B cell (primary cell): Measurements from ENCODE around the gene SKIC8. TPM values are rescaled to one million over a fixed set of nuclear protein-coding genes. Genes with fewer than 3 reads are reported as not detected.

Source experiments
- ATAC-seq: fragments of 200-7000 bp; cut with Tn5 transposase; one replicate; pipeline ENCODE4 v1.10.0; 2021; ENCODE audit warnings: low read depth, mild to moderate bottlenecking, moderate number of reproducible peaks, moderate library complexity
- CTCF ChIA-PET: fragments of 350-600 bp; sonication (Branson Sonifier 250); formaldehyde crosslinking; loops from one replicate; lab custom pipeline; 2021; ENCODE audit warnings: antibody characterized with exemption, inconsistent platforms; lab: Charles Lee
- POLR2A ChIA-PET: fragments of 350-600 bp; sonication (Branson Sonifier 250); formaldehyde crosslinking; loops from one replicate; lab custom pipeline; 2021; ENCODE audit warnings: antibody characterized with exemption; lab: Charles Lee
- DNase-seq: peaks from one replicate; pipeline ENCODE4 v3.0.0; 2013
- H2AFZ ChIP-seq: 2 replicates; pipeline ENCODE4 v1.6.1; 2012; ENCODE audit warnings: mild to moderate bottlenecking, low read depth, low read length; ENCODE audit not compliant: insufficient read depth, poor library complexity, severe bottlenecking
- H3K27ac ChIP-seq, 2 donors: 1 replicate in 1 of 2; 2 replicates in 1 of 2; pipeline ENCODE4 v1.5.1; 2012 to 2013; ENCODE audit warnings: low read length in 2 of 2, mild to moderate bottlenecking in 2 of 2, moderate library complexity in 1 of 2
- H3K27me3 ChIP-seq, 4 experiments: fragments of 200-600 bp in 1 of 4; sonication (generic) in 1 of 4; replicated peaks in 1 of 4; 1 replicate in 2 of 4; 2 replicates in 2 of 4; pipeline versions ENCODE4 v1.6.1 to v1.7.0; 2013 to 2016; ENCODE audit warnings: low read length in 3 of 4, mild to moderate bottlenecking in 2 of 4, mixed read lengths in 1 of 4, moderate library complexity in 1 of 4; ENCODE audit not compliant: insufficient read depth in 4 of 4, control insufficient read depth in 3 of 4; ENCODE audit errors: control extremely low read depth in 1 of 4
- H3K36me3 ChIP-seq, 2 experiments: replicated peaks in 1 of 2; 1 replicate in 1 of 2; 2 replicates in 1 of 2; pipeline versions ENCODE4 v1.6.1 to v1.7.1; 2013; ENCODE audit warnings: low read length in 1 of 2; ENCODE audit not compliant: insufficient read depth in 2 of 2, control insufficient read depth in 1 of 2; ENCODE audit errors: control extremely low read depth in 1 of 2, extremely low read depth in 1 of 2
- H3K4me1 ChIP-seq, 2 donors: fragments of 200-600 bp in 1 of 2; sonication (generic) in 1 of 2; 1 replicate in 1 of 2; 2 replicates in 1 of 2; pipeline versions ENCODE4 v1.5.1 to v1.6.1; 2013 to 2017; ENCODE audit warnings: low read length in 2 of 2; ENCODE audit not compliant: control insufficient read depth in 2 of 2, insufficient read depth in 2 of 2
- H3K4me2 ChIP-seq: replicated peaks from 2 replicates; pipeline ENCODE3; 2012; ENCODE audit warnings: mild to moderate bottlenecking, low read depth, low read length; ENCODE audit not compliant: poor library complexity, severe bottlenecking
- H3K4me3 ChIP-seq, 5 experiments: fragments of 200-600 bp in 1 of 5; sonication (generic) in 1 of 5; 1 replicate in 3 of 5; 2 replicates in 2 of 5; pipeline versions ENCODE4 v1.5.1 to v1.7.0; 2011 to 2016; ENCODE audit warnings: low read length in 4 of 5, mild to moderate bottlenecking in 4 of 5, low read depth in 2 of 5, control low read depth in 1 of 5, moderate library complexity in 1 of 5; ENCODE audit not compliant: insufficient read depth in 1 of 5; ENCODE audit errors: control extremely low read depth in 1 of 5, extremely low read depth in 1 of 5
- H3K79me2 ChIP-seq: fragments of 200-600 bp; sonication (generic); one replicate; pipeline ENCODE4 v1.6.0; 2016; ENCODE audit warnings: low read length; ENCODE audit not compliant: control insufficient read depth, insufficient read depth
- H3K9ac ChIP-seq: fragments of 200-600 bp; sonication (generic); 2 replicates; pipeline ENCODE4 v1.6.1; 2017; ENCODE audit warnings: mild to moderate bottlenecking, low read length, moderate library complexity
- H3K9me3 ChIP-seq, 3 donors: one replicate each; pipeline versions ENCODE4 v1.6.1 to v1.7.1; 2013; ENCODE audit warnings: low read length in 2 of 3; ENCODE audit not compliant: control insufficient read depth in 2 of 3, insufficient read depth in 1 of 3; ENCODE audit errors: control extremely low read depth in 1 of 3
- H4K20me1 ChIP-seq: 2 replicates; pipeline ENCODE4 v1.6.0; 2012; ENCODE audit warnings: mild to moderate bottlenecking, low read length; ENCODE audit not compliant: insufficient read depth, control insufficient read depth, poor library complexity, severe bottlenecking
- H3K27ac Mint-ChIP-seq: one replicate; pipeline ENCODE4 v1.8.0; 2021; ENCODE audit warnings: mixed read lengths
- H3K27me3 Mint-ChIP-seq: one replicate; pipeline ENCODE4 v1.8.0; 2021; ENCODE audit warnings: mixed read lengths
- H3K4me1 Mint-ChIP-seq: one replicate; pipeline ENCODE4 v1.8.0; 2021; ENCODE audit warnings: mixed read lengths
- H3K4me3 Mint-ChIP-seq: one replicate; pipeline ENCODE4 v1.8.0; 2021; ENCODE audit warnings: mixed read lengths
- H3K9me3 Mint-ChIP-seq: one replicate; pipeline ENCODE4 v1.8.0; 2022; ENCODE audit warnings: mixed read lengths; ENCODE audit not compliant: insufficient read depth
- EZH2 ChIP-seq: IDR thresholded peaks from 2 replicates; pipeline ENCODE4 v1.6.1; 2012; ENCODE audit warnings: borderline replicate concordance, low read depth, mild to moderate bottlenecking, moderate library complexity, low read length; ENCODE audit not compliant: insufficient read depth, poor library complexity, severe bottlenecking
- WGBS: methylation state at CpG from one replicate; pipeline ENCODE4 v1.1.5; 2013; ENCODE audit warnings: missing lambda C conversion rate; ENCODE audit not compliant: insufficient coverage; 5-methylcytosine and 5-hydroxymethylcytosine counted together
- intact Hi-C: fragments of 100-400 bp; cut with micrococcal nuclease; formaldehyde crosslinking; loops from one replicate; pipeline ENCODE4 v1.10.0; 2022
- polyA plus RNA-seq: library from polyadenylated mRNA; depleted of rRNA; stranded (reverse); fragments of >200 nt; gene quantifications from 2 replicates; pipeline ENCODE4 v1.2.3, GENCODE V29; 2012
- total RNA-seq, 2 donors: library from RNA; stranded (reverse); fragments of 120-200 nt in 1 of 2; gene quantifications; 1 replicate in 1 of 2; 2 replicates in 1 of 2; pipeline versions ENCODE4 v1.2.3 to v1.2.4, GENCODE V29; 2013 to 2022
- TF ChIP-seq, protein P1 (sequence below): fragments of 200-600 bp; IDR thresholded peaks from one replicate; pipeline ENCODE4 v1.8.0; 2022; ENCODE audit warnings: antibody characterized with exemption, mild to moderate bottlenecking

SKIC8 gene
- total and polyA plus RNA-seq, 2 donors (not counting 1 experiment from before 2014, with no cell fraction given): 31.9 to 40.2 TPM

DNA sequence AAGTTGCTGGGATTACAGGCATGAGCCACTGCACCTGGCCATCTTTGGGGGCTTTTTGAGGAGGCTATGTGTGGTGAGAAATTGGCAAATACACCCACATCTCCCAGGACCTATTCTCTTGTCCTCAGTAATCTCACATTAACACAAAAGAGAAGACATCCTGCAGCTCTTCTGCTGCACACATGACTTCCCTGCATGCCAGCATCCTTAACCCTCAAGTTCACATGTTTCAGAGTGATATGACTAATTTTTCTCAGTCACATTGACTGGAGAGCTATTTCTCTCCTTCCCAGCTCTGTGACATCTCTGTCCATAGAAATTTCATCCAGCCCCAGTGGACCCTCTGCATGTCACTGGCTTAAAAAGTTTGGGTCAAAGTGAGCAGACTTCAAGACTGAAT lies 1.9 kb upstream of the SKIC8 start:
- no peak for TF ChIP-seq EZH2
- TF ChIP-seq, protein P1, sequence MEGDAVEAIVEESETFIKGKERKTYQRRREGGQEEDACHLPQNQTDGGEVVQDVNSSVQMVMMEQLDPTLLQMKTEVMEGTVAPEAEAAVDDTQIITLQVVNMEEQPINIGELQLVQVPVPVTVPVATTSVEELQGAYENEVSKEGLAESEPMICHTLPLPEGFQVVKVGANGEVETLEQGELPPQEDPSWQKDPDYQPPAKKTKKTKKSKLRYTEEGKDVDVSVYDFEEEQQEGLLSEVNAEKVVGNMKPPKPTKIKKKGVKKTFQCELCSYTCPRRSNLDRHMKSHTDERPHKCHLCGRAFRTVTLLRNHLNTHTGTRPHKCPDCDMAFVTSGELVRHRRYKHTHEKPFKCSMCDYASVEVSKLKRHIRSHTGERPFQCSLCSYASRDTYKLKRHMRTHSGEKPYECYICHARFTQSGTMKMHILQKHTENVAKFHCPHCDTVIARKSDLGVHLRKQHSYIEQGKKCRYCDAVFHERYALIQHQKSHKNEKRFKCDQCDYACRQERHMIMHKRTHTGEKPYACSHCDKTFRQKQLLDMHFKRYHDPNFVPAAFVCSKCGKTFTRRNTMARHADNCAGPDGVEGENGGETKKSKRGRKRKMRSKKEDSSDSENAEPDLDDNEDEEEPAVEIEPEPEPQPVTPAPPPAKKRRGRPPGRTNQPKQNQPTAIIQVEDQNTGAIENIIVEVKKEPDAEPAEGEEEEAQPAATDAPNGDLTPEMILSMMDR: no peak
- no peak overlapping the region for H3K27ac ChIP-seq

DNA sequence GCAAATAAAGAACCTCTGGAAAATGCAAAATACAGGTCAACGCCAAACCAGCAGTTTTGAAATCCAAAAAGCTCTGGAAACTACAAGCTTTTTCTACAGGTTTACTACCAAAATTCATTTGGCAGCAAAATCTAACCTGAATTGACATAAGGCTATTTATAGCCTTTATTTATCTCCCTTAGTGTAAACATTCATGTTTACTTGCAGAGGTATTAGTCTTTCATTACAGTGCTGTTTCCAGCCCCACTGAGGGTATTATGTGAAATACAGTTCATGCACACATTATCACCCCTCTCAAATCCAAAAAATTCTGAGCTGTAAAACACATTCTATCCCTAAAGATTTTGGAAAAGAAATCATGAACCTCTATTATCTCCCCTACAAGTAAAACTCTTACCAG lies 7.2 kb downstream of the SKIC8 start:
- Histone ChIP-seq H3K4me2 (no peak overlapping the region), H2AFZ (no peak overlapping the region), H3K9me3 (no peaks in the 10 kb centered on the region), H4K20me1 (no peaks in the 10 kb centered on the region), H3K4me3 (no peak overlapping the region), H3K79me2 (peaks cover 19% of the 10 kb centered on the region), H3K4me1 (no peaks in the 10 kb centered on the region), H3K36me3 (peaks cover 2 to 22% of the 10 kb centered on the region in 2 experiments), H3K27ac (no peak overlapping the region), H3K27me3 (no peaks in the 10 kb centered on the region), H3K9ac (no peak overlapping the region)
- Mint-ChIP-seq H3K9me3 (no peaks in the 10 kb centered on the region), H3K27ac (no peak overlapping the region), H3K4me1 (peaks cover 2% of the 10 kb centered on the region), H3K27me3 (no peaks in the 10 kb centered on the region), H3K4me3 (no peak overlapping the region)
- TF ChIP-seq, protein P1: no peak
- no peak for TF ChIP-seq EZH2
- WGBS: 100% methylated on average over 1 of the region's 1 CpG
- CTCF ChIA-PET: no interaction called here
- POLR2A ChIA-PET: no interaction called here
- intact Hi-C loops: loop anchor here (10.0 kb wide), 1 partner anchor 463 kb away; no protein-coding TSS in a partner anchor
- DNase-seq (no peak), ATAC-seq (no peak)

More for the DNA sequence above, 1.9 kb upstream of the SKIC8 start:
- H3K4me1 Mint-ChIP-seq: peaks cover 21% of the 10 kb centered on the region
- Histone ChIP-seq H3K4me2 (no peak overlapping the region), H3K9ac (no peak overlapping the region), H3K27me3 (peaks cover 0 to 5% (median 0%) of the 10 kb centered on the region in 4 experiments), H4K20me1 (no peaks in the 10 kb centered on the region), H3K4me1 (peaks cover 10 to 11% of the 10 kb centered on the region in 2 donors), H3K4me3 (no peak overlapping the region), H3K36me3 (no peaks in the 10 kb centered on the region), H2AFZ (peak overlapping the region; percentile 40), H3K79me2 (peaks cover 16% of the 10 kb centered on the region), H3K9me3 (no peaks in the 10 kb centered on the region)
- H3K9me3 Mint-ChIP-seq: no peaks in the 10 kb centered on the region
- no peak overlapping the region for H3K27ac Mint-ChIP-seq
- no peak for ATAC-seq
- POLR2A ChIA-PET: no interaction called here
- CTCF ChIA-PET: no interaction called here
- peak overlapping the region; percentile 51 for H3K4me3 Mint-ChIP-seq
- DNase-seq: no peak
- intact Hi-C loops: no loop called here
- peaks cover 8% of the 10 kb centered on the region for H3K27me3 Mint-ChIP-seq
